ENCODE results near the gene ASB10.

DNA sequence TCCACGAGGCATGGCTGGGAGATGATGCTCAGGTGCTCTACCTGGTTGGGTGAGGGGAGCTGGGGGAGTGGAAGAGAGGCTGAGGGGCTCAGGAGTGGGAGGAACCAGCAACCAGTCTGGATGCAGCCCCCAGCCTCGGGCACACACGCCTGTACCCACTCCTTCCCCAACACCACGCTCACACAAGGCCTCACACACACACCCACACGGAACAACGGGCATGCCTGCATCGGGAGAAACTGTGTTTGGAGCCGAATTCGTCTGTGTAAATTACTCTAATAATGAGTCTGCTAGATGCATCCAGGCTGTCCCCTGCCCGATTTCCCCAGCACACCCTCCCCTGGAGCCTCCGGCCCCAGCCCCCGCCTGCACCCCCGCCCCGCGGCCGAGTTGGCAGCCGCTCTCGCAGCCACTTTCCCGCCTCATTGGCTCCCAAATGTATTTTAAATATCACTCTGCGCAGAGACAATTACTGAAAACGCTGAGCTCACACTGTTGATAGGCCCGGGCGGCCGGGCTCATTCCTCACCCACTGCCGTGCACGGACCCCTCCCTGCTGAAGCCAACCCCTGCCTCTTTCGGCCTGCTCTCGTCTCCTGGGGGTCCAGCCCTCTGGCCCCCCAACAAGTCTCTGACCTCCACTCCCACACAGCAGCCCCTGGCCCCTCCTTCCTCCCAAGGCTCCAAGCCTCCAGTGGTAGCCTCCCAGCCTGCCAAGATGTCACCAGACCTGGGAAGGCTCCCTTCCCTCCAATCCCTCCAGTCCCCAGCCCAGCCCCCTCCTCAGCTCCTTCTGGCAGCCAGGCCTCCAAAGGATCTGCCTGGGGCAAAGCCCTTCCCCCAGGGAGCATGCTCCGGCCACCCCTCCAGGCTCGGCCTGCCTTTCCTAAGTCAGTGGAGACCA is 12.1 kb upstream of the ASB10 start:
- TF ChIP-seq ZNF274 (IDR thresholded peaks at IDR 0.05; ENCODE audit: low read depth, low read length), result no peak
- no peak for TF ChIP-seq SUZ12 (IDR thresholded peaks at IDR 0.05; ENCODE audit: extremely low read depth, insufficient read depth, insufficient read length)
- no peak for TF ChIP-seq YY1 (IDR thresholded peaks at IDR 0.05; ENCODE audit: insufficient read depth, insufficient read length)

Measured in NT2/D1 (cell line).